ENCODE measurements around the gene RPL36. TPM values are rescaled to one million over a fixed set of nuclear protein-coding genes. Genes with fewer than 3 reads are reported as not detected.

The RPL36 gene
- total and polyA plus RNA-seq, 4 donors, result 47.2 to 556 (median 321) TPM

DNA sequence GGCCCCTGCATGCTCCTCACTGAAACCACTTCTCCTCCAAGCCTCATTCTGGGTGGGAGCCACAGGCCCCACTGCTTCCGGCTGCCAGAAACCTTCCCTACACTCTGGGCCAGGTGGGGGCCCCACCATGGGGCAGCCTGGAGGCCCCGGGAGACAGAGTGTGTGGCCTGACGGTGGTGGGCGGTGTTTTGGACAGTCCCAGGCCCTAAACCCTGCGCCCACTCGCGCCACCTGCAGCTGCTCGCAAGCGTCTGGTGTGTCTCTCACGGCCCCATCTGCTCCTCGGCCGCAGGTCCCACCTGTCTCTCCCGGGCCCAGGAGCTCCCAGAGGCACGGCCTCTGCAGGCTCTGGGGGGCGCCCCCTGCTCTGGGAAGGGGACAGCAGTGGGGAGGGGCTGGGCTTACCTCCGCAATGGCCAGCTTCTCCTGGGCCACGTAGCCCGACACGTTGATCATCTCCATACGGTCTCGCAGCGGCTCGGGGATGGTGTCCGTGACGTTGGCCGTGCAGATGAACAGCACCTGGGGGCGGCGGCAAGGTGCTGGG lies 5.6 kb downstream of the RPL36 start:
- H3K9me3 ChIP-seq (ENCODE audit: control insufficient read depth in 4 of 4, low read length in 3 of 4), result no peaks in the 10 kb centered on the region
- no peak overlapping the region for H3K27ac ChIP-seq (ENCODE audit: low read depth in 1 of 2, low read length in 2 of 2)
- H3K36me3 ChIP-seq (ENCODE audit: control insufficient read depth in 4 of 4, insufficient read depth in 3 of 4, low read depth in 1 of 4, low read length in 3 of 4), result peaks cover 17 to 69% (median 30%) of the 10 kb centered on the region in 4 donors
- no peak overlapping the region for H3K9ac ChIP-seq (ENCODE audit: low read depth in 1 of 2, low read length in 2 of 2)
- TF ChIP-seq HNF4G (IDR thresholded peaks at IDR 0.05), result no peak
- TF ChIP-seq, protein P1, sequence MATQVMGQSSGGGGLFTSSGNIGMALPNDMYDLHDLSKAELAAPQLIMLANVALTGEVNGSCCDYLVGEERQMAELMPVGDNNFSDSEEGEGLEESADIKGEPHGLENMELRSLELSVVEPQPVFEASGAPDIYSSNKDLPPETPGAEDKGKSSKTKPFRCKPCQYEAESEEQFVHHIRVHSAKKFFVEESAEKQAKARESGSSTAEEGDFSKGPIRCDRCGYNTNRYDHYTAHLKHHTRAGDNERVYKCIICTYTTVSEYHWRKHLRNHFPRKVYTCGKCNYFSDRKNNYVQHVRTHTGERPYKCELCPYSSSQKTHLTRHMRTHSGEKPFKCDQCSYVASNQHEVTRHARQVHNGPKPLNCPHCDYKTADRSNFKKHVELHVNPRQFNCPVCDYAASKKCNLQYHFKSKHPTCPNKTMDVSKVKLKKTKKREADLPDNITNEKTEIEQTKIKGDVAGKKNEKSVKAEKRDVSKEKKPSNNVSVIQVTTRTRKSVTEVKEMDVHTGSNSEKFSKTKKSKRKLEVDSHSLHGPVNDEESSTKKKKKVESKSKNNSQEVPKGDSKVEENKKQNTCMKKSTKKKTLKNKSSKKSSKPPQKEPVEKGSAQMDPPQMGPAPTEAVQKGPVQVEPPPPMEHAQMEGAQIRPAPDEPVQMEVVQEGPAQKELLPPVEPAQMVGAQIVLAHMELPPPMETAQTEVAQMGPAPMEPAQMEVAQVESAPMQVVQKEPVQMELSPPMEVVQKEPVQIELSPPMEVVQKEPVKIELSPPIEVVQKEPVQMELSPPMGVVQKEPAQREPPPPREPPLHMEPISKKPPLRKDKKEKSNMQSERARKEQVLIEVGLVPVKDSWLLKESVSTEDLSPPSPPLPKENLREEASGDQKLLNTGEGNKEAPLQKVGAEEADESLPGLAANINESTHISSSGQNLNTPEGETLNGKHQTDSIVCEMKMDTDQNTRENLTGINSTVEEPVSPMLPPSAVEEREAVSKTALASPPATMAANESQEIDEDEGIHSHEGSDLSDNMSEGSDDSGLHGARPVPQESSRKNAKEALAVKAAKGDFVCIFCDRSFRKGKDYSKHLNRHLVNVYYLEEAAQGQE (IDR thresholded peaks at IDR 0.05), result no peak
- TF ChIP-seq FOXA2 (IDR thresholded peaks at IDR 0.05), result no peak
- TF ChIP-seq RXRA (IDR thresholded peaks at IDR 0.05), result no peak
- TF ChIP-seq HNF4A (conservative IDR thresholded peaks at IDR 0.05), result no peak
- no peak for TF ChIP-seq GABPA (IDR thresholded peaks at IDR 0.05 in 1 of 2, conservative IDR thresholded peaks at IDR 0.05 in 1 of 2)
- TF ChIP-seq, protein P2, sequence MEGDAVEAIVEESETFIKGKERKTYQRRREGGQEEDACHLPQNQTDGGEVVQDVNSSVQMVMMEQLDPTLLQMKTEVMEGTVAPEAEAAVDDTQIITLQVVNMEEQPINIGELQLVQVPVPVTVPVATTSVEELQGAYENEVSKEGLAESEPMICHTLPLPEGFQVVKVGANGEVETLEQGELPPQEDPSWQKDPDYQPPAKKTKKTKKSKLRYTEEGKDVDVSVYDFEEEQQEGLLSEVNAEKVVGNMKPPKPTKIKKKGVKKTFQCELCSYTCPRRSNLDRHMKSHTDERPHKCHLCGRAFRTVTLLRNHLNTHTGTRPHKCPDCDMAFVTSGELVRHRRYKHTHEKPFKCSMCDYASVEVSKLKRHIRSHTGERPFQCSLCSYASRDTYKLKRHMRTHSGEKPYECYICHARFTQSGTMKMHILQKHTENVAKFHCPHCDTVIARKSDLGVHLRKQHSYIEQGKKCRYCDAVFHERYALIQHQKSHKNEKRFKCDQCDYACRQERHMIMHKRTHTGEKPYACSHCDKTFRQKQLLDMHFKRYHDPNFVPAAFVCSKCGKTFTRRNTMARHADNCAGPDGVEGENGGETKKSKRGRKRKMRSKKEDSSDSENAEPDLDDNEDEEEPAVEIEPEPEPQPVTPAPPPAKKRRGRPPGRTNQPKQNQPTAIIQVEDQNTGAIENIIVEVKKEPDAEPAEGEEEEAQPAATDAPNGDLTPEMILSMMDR (IDR thresholded peaks at IDR 0.05; ENCODE audit: low read depth, low read length, missing input control), result no peak
- TF ChIP-seq JUND (IDR thresholded peaks at IDR 0.05), result no peak
- no peak for TF ChIP-seq TAF1 (conservative IDR thresholded peaks at IDR 0.05)
- TF ChIP-seq, protein P3, sequence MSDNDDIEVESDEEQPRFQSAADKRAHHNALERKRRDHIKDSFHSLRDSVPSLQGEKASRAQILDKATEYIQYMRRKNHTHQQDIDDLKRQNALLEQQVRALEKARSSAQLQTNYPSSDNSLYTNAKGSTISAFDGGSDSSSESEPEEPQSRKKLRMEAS (IDR thresholded peaks at IDR 0.05), result no peak
- TF ChIP-seq, protein P4, sequence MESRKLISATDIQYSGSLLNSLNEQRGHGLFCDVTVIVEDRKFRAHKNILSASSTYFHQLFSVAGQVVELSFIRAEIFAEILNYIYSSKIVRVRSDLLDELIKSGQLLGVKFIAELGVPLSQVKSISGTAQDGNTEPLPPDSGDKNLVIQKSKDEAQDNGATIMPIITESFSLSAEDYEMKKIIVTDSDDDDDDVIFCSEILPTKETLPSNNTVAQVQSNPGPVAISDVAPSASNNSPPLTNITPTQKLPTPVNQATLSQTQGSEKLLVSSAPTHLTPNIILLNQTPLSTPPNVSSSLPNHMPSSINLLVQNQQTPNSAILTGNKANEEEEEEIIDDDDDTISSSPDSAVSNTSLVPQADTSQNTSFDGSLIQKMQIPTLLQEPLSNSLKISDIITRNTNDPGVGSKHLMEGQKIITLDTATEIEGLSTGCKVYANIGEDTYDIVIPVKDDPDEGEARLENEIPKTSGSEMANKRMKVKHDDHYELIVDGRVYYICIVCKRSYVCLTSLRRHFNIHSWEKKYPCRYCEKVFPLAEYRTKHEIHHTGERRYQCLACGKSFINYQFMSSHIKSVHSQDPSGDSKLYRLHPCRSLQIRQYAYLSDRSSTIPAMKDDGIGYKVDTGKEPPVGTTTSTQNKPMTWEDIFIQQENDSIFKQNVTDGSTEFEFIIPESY (IDR thresholded peaks at IDR 0.05), result no peak
- no peak for TF ChIP-seq NR2F2 (IDR thresholded peaks at IDR 0.05)
- no peak for TF ChIP-seq YY1 (IDR thresholded peaks at IDR 0.05)
- H3K4me1 ChIP-seq (ENCODE audit: control insufficient read depth in 4 of 4, insufficient read depth in 4 of 4, low read length in 3 of 4), result peaks cover 6 to 17% (median 10%) of the 10 kb centered on the region in 4 donors
- DNase-seq (ENCODE audit: low spot score), result no peak
- no peak overlapping the region for H3K4me3 ChIP-seq (ENCODE audit: low read depth in 1 of 3, low read length in 3 of 3)
- H3K27me3 ChIP-seq (ENCODE audit: control insufficient read depth in 4 of 4, insufficient read depth in 4 of 4, low read length in 3 of 4), result no peaks in the 10 kb centered on the region
- 96% methylated on average over 28 of the region's 28 CpGs for WGBS

DNA sequence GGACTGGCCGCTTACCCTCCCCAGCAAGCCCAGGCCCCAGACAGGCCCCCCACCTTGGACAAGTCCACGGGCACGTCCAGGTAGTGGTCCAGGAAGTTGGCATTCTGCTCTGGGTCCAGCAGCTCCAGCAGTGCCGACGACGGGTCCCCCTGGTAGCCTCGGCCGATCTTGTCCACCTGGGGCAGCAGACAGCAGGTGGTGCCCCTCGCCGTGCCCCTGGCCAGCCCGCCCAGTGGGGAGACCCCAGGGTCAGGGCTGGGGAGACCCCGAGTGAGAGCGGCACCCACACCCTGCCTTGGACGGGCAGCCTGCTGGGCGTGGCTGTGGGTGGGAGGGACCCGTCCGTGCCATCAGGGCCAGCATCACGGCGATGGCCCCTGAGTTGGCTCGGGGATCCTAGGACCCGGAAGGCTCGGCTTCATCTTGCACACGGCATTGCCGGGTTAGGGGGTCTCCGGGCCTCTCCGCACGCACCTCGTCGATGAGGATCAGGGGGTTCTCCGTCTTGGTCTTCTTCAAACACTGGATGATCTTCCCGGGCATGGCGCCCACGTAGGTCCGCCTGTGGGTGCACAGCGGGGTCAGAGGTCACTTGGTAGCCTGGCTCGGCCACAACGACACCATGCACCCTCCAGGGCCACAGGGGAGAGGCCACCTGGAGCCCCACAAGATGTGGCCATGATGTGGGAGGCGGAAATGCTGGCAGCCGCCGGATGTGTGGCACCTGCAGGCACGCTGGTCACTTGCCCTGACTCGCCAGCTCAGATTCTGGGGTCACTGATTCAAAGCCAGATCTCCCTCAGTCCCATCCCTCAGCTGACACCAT lies 6.3 kb downstream of the RPL36 start:
- 88% methylated on average over 42 of the region's 42 CpGs for WGBS
- H3K4me3 ChIP-seq (ENCODE audit: low read depth in 1 of 3, low read length in 3 of 3), result no peak overlapping the region
- H3K27ac ChIP-seq (ENCODE audit: low read depth in 1 of 2, low read length in 2 of 2), result no peak overlapping the region
- H3K4me1 ChIP-seq (ENCODE audit: control insufficient read depth in 4 of 4, insufficient read depth in 4 of 4, low read length in 3 of 4), result peaks cover 6 to 10% (median 7%) of the 10 kb centered on the region in 4 donors
- H3K36me3 ChIP-seq (ENCODE audit: control insufficient read depth in 4 of 4, insufficient read depth in 3 of 4, low read depth in 1 of 4, low read length in 3 of 4), result peaks cover 19 to 71% (median 30%) of the 10 kb centered on the region in 4 donors
- H3K9me3 ChIP-seq (ENCODE audit: control insufficient read depth in 4 of 4, low read length in 3 of 4), result no peaks in the 10 kb centered on the region
- no peak overlapping the region for H3K9ac ChIP-seq (ENCODE audit: low read depth in 1 of 2, low read length in 2 of 2)
- no peak for DNase-seq (ENCODE audit: low spot score)
- H3K27me3 ChIP-seq (ENCODE audit: control insufficient read depth in 4 of 4, insufficient read depth in 4 of 4, low read length in 3 of 4), result no peaks in the 10 kb centered on the region
- no peak for TF ChIP-seq JUND (IDR thresholded peaks at IDR 0.05)
- TF ChIP-seq, protein P4 (IDR thresholded peaks at IDR 0.05), result no peak
- no peak for TF ChIP-seq YY1 (IDR thresholded peaks at IDR 0.05)
- TF ChIP-seq NR2F2 (IDR thresholded peaks at IDR 0.05), result no peak
- no peak for TF ChIP-seq EGR1 (IDR thresholded peaks at IDR 0.05; ENCODE audit: low read depth in 2 of 2)
- TF ChIP-seq SP1 (IDR thresholded peaks at IDR 0.05), result no peak
- TF ChIP-seq, protein P1 (IDR thresholded peaks at IDR 0.05), result no peak
- no peak for TF ChIP-seq FOXA1 (IDR thresholded peaks at IDR 0.05)
- TF ChIP-seq RXRA (IDR thresholded peaks at IDR 0.05), result no peak
- TF ChIP-seq FOXA2 (IDR thresholded peaks at IDR 0.05), result no peak
- TF ChIP-seq HNF4G (IDR thresholded peaks at IDR 0.05), result no peak
- no peak for TF ChIP-seq TAF1 (conservative IDR thresholded peaks at IDR 0.05)
